ENCODE data around the gene RGMB. TPM values are rescaled to one million over a fixed set of nuclear protein-coding genes. Genes with fewer than 3 reads are reported as not detected.

RGMB gene
- total RNA-seq, 1 donor from 2014 or later, result 11.0 TPM

DNA sequence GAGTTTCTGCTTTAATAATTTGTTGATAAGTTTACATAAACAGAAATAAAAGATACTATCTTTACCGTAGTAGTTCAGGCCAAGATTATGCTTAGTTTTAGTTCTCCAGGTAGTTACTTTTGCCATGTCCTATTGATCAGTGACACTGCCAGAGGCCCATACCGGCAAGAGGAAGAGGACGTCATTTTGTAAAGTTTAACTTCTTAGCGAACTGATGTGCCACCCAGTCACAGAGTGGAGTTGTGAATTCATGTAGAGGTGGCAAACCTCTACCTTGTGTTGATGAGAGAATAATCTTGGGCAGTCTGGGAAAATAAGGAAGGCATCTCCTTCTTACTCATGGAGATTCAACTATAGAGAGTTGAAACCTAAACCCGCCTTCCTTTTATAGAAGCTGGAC is 21.8 kb downstream of the RGMB start:
- Mint-ChIP-seq H3K27ac (no peak overlapping the region), H3K4me1 (peaks cover 24% of the 10 kb centered on the region), H3K27me3 (ENCODE audit: low read depth) (no peaks in the 10 kb centered on the region), H3K4me3 (no peak overlapping the region), H3K9me3 (no peaks in the 10 kb centered on the region), H3K36me3 (peaks cover 5% of the 10 kb centered on the region)
- TF ChIP-seq, protein P1, sequence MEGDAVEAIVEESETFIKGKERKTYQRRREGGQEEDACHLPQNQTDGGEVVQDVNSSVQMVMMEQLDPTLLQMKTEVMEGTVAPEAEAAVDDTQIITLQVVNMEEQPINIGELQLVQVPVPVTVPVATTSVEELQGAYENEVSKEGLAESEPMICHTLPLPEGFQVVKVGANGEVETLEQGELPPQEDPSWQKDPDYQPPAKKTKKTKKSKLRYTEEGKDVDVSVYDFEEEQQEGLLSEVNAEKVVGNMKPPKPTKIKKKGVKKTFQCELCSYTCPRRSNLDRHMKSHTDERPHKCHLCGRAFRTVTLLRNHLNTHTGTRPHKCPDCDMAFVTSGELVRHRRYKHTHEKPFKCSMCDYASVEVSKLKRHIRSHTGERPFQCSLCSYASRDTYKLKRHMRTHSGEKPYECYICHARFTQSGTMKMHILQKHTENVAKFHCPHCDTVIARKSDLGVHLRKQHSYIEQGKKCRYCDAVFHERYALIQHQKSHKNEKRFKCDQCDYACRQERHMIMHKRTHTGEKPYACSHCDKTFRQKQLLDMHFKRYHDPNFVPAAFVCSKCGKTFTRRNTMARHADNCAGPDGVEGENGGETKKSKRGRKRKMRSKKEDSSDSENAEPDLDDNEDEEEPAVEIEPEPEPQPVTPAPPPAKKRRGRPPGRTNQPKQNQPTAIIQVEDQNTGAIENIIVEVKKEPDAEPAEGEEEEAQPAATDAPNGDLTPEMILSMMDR (IDR thresholded peaks at IDR 0.05; ENCODE audit: unreplicated experiment), result no peak
- no peak for DNase-seq (ENCODE audit: low spot score in 2 of 2, unreplicated experiment in 2 of 2)

DNA sequence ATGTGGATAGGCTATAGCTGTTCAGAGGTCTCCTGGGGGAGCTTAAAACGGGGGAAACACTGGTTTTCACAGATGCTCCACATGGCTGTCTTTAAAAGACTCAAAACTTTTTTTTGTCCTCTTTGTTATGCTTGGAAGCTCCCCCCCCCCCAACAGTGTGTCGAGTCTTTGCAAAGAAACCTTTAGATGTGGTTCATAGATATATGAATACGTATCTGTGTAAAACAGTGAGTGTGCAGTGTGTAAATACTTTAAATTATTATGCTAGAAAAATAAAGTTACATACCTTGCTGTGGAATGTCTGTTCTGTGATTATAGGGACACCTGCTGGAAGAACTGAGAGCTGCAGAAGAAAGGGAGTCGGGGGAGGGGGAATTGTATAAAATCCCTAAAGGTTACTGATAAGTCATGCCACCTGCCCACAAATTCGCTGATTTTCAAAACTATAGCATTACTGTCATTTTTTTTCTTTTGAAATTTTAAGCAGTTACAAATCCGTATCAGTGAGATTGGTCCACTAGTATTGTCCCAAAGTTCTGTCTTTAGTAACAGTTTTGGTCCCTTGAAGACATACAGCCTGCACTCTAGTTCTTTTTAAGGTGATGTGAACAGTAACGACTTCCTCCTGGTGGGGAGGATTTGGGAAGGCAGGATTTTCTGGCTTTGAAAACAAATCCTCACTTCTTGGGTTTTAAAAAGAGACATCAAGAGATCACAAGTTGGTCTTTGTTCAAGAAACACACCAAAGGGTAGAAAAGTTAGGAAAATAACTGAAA is 22.9 kb downstream of the RGMB start:
- TF ChIP-seq, protein P1 (IDR thresholded peaks at IDR 0.05; ENCODE audit: unreplicated experiment), result peak; percentile 70
- DNase-seq (ENCODE audit: low spot score in 2 of 2, unreplicated experiment in 2 of 2), result peak in 1 of 2 experiments; percentile 53
- no peaks in the 10 kb centered on the region for H3K9me3 Mint-ChIP-seq
- no peaks in the 10 kb centered on the region for H3K27me3 Mint-ChIP-seq (ENCODE audit: low read depth)
- peak overlapping the region; percentile 59 for H3K27ac Mint-ChIP-seq
- H3K36me3 Mint-ChIP-seq, result peaks cover 5% of the 10 kb centered on the region
- peaks cover 24% of the 10 kb centered on the region for H3K4me1 Mint-ChIP-seq
- H3K4me3 Mint-ChIP-seq, result no peak overlapping the region

DNA sequence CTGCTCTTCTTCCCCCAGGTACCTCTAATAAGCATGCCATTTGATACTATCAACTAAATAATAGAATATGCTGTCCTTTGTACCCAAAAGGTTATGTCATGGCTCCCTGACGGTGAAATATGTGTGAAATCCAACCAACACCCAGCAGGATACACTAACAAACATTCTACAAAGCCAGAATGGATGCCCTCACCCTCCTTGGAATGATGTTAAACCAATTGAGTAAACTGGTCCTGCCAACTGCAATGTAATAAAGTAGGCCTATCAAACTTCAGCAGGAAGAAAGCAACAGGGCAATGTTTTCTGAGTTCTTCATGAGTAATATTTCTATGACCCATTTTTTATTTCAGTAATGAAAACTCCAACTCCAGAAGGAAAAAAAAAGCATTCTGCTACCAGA is 24.9 kb downstream of the RGMB start:
- no peak overlapping the region for H3K4me3 Mint-ChIP-seq
- no peaks in the 10 kb centered on the region for H3K27me3 Mint-ChIP-seq (ENCODE audit: low read depth)
- peaks cover 24% of the 10 kb centered on the region for H3K4me1 Mint-ChIP-seq
- H3K9me3 Mint-ChIP-seq, result no peaks in the 10 kb centered on the region
- H3K27ac Mint-ChIP-seq, result no peak overlapping the region
- peaks cover 3% of the 10 kb centered on the region for H3K36me3 Mint-ChIP-seq
- TF ChIP-seq, protein P1 (IDR thresholded peaks at IDR 0.05; ENCODE audit: unreplicated experiment), result no peak
- DNase-seq (ENCODE audit: low spot score in 2 of 2, unreplicated experiment in 2 of 2), result no peak

DNA sequence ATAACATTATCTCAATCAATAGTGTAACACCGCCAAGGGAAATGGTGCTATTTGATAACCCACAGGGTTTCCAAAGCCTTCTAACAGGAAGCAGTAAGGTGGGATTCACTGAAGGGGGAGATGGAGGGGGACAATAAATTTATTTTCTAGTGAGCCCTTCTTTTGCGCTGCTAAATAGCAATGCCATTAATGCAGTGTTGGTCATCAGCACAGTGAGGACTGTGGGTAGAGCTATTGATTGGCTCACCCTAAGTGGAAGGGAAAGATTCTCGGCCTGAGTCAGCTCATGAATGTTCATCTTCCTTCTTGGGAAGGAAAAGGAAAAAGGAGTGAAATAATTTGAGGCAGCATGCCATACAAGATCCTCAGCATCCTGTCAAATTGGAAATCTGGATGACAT is 25.4 kb downstream of the RGMB start:
- Mint-ChIP-seq H3K4me3 (no peak overlapping the region), H3K4me1 (peaks cover 24% of the 10 kb centered on the region), H3K9me3 (no peaks in the 10 kb centered on the region), H3K36me3 (peaks cover 2% of the 10 kb centered on the region), H3K27ac (no peak overlapping the region), H3K27me3 (ENCODE audit: low read depth) (no peaks in the 10 kb centered on the region)
- DNase-seq (ENCODE audit: low spot score in 2 of 2, unreplicated experiment in 2 of 2), result no peak
- TF ChIP-seq, protein P1 (IDR thresholded peaks at IDR 0.05; ENCODE audit: unreplicated experiment), result no peak

DNA sequence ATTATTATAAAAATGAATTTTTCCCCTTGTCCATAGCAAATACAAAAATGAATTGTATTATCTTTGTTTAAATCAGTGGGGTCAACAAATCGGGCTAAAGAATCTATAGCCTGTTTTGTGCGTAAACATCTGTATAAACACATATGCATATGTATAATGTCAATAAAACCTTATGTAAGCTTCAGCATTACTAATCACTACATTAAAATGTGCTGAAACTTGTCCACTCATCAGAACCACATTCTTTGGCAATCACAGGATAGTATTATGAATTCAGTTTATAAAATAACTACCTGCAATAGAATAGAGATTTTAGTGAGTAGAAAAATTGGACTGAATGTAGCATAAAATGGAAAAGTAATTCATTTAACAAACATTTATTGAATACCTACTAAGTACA is 30.6 kb downstream of the RGMB start:
- Mint-ChIP-seq H3K4me1 (no peaks in the 10 kb centered on the region), H3K9me3 (peaks cover 36% of the 10 kb centered on the region), H3K4me3 (no peak overlapping the region), H3K27ac (no peak overlapping the region), H3K27me3 (ENCODE audit: low read depth) (no peaks in the 10 kb centered on the region), H3K36me3 (peaks cover 13% of the 10 kb centered on the region)
- TF ChIP-seq, protein P1 (IDR thresholded peaks at IDR 0.05; ENCODE audit: unreplicated experiment), result no peak
- no peak for DNase-seq (ENCODE audit: low spot score in 2 of 2, unreplicated experiment in 2 of 2)
